ENCODE data around the gene CYP2E1. TPM values are rescaled to one million over a fixed set of nuclear protein-coding genes. Genes with fewer than 3 reads are reported as not detected.
"Not testable (repeated sequence)": the region's sequence is repeated elsewhere in the genome, so short reads cannot be mapped to it uniquely, and the experiment has no call there.

Gene CYP2E1
- total and polyA plus RNA-seq, 10 of the 15 experiments (the other 5 are each of a cell fraction or from before 2014, with no cell fraction given), result 0.09 to 1.9 (median 0.28) TPM; not detected in 3

GRCh38 chr10:133573460-133573859, 46.3 kb downstream of the CYP2E1 start:
- H3K4me3 ChIP-seq; FAIRE-seq; H3K36me3 ChIP-seq (ENCODE audit: control insufficient read depth in 2 of 2, insufficient read depth in 2 of 2, low read length in 1 of 2); BruUV-seq (replicated peaks); H3K27me3 ChIP-seq (replicated peaks in 1 of 2; ENCODE audit: control insufficient read depth in 2 of 2, insufficient read depth in 2 of 2, low read length in 1 of 2); POLR2A ChIA-PET; H4K20me1 ChIP-seq (ENCODE audit: control insufficient read depth, insufficient read depth); DNase-seq (ENCODE audit: low read depth, low spot score); H3K4me1 ChIP-seq (ENCODE audit: control insufficient read depth, insufficient read depth, low read length); H2AFZ ChIP-seq (ENCODE audit: control insufficient read depth, low read depth, low read length); RAD21 ChIA-PET (ENCODE audit: unreplicated experiment); H3K4me2 ChIP-seq (ENCODE audit: control insufficient read depth, insufficient read depth); H3K27ac ChIP-seq (ENCODE audit: control insufficient read depth, insufficient read depth); ATAC-seq; H3K9me3 ChIP-seq (replicated peaks; ENCODE audit: control insufficient read depth, insufficient read depth, low read length); H3K79me2 ChIP-seq (ENCODE audit: control insufficient read depth, insufficient read depth, low read length); H3K9ac ChIP-seq (ENCODE audit: control insufficient read depth, insufficient read depth, low read length): not testable (repeated sequence)
- CTCF ChIA-PET, result interaction anchor here (0.6 kb wide), 1 partner anchor 101 kb away, joined by 3 read pairs; no protein-coding TSS in a partner anchor
- SMC1A ChIA-PET (ENCODE audit: uncharacterized antibody, unreplicated experiment), result interaction anchor here (1.0 to 1.2 kb wide), 2 partner anchors 55 to 144 kb away, joined by 3 read pairs; no protein-coding TSS in a partner anchor
- 30% methylated on average over 1 of the region's 1 CpG for WGBS (ENCODE audit: insufficient coverage, insufficient replicate concordance, low lambda C conversion rate, missing lambda C conversion rate)
- intact Hi-C loops (cut with micrococcal nuclease; ENCODE audit: unreplicated experiment), result loop anchor here (2.0 kb wide), 1 partner anchor 145 kb away; no protein-coding TSS in a partner anchor
- in situ Hi-C loops (cut with MboI), result loop anchor here (5.0 kb wide), 1 partner anchor 151 kb away; the partner anchor contains the start of gene SPRN

GRCh38 chr10:133577037-133577436, 49.9 kb downstream of the CYP2E1 start:
- H3K79me2 ChIP-seq (ENCODE audit: control insufficient read depth, insufficient read depth, low read length); H3K4me3 ChIP-seq; H3K36me3 ChIP-seq (ENCODE audit: control insufficient read depth in 2 of 2, insufficient read depth in 2 of 2, low read length in 1 of 2); H4K20me1 ChIP-seq (ENCODE audit: control insufficient read depth, insufficient read depth); POLR2A ChIA-PET; ATAC-seq; H2AFZ ChIP-seq (ENCODE audit: control insufficient read depth, low read depth, low read length); H3K4me2 ChIP-seq (ENCODE audit: control insufficient read depth, insufficient read depth); H3K4me1 ChIP-seq (ENCODE audit: control insufficient read depth, insufficient read depth, low read length); H3K9me3 ChIP-seq (replicated peaks; ENCODE audit: control insufficient read depth, insufficient read depth, low read length); H3K27me3 ChIP-seq (replicated peaks in 1 of 2; ENCODE audit: control insufficient read depth in 2 of 2, insufficient read depth in 2 of 2, low read length in 1 of 2); BruUV-seq (replicated peaks); H3K27ac ChIP-seq (ENCODE audit: control insufficient read depth, insufficient read depth); DNase-seq (ENCODE audit: low read depth, low spot score); CTCF ChIA-PET; intact Hi-C loops (cut with micrococcal nuclease; ENCODE audit: unreplicated experiment); RAD21 ChIA-PET (ENCODE audit: unreplicated experiment); SMC1A ChIA-PET (ENCODE audit: uncharacterized antibody, unreplicated experiment); H3K9ac ChIP-seq (ENCODE audit: control insufficient read depth, insufficient read depth, low read length); in situ Hi-C loops (cut with MboI); FAIRE-seq: not testable (repeated sequence)
- WGBS (ENCODE audit: insufficient coverage, insufficient replicate concordance, low lambda C conversion rate, missing lambda C conversion rate), result 67% methylated on average over 3 of the region's 31 CpGs

Other genes starting within 250 kb of the CYP2E1 start
Only the 7 nearest of the 12 such genes appear.
- gene ECHS1, start 154.0 kb upstream of the CYP2E1 start, total RNA-seq (2014; rRNA removed), result 63.5 and 71.4 TPM in 2 replicates
- 48.0 and 50.8 TPM in 2 replicates for gene ECHS1, start 154.0 kb upstream of the CYP2E1 start, total RNA-seq (2014; rRNA removed; fragmentation: Illumina TruSeq; extraction: Trizol)
- gene ECHS1, start 154.0 kb upstream of the CYP2E1 start, total RNA-seq (2021), result 73.2 and 77.8 TPM in 2 replicates
- gene ECHS1, start 154.0 kb upstream of the CYP2E1 start, polyA plus RNA-seq (2011; rRNA removed), result 21.0 and 32.7 TPM in 2 replicates
- 35.6 and 57.1 TPM in 2 replicates for gene ECHS1, start 154.0 kb upstream of the CYP2E1 start, polyA plus RNA-seq (2014; fragmentation: Illumina TruSeq; extraction: Trizol)
- gene ECHS1, start 154.0 kb upstream of the CYP2E1 start, polyA plus RNA-seq (2014; fragmentation: Nextera tagmentation; extraction: Ambion mirVana), result 10 to 100 TPM; 55.3 to 67.7 TPM
- 51.9 and 52.6 TPM in 2 replicates for gene ECHS1, start 154.0 kb upstream of the CYP2E1 start, polyA plus RNA-seq (2014; rRNA removed)
- gene ECHS1, start 154.0 kb upstream of the CYP2E1 start, polyA plus RNA-seq (2016; fragmentation: Nextera tagmentation; extraction: Ambion mirVana), result 100 to 1,000 TPM; 162 to 164 TPM
- 11.7 and 13.8 TPM in 2 replicates for gene PAOX, start 148.1 kb upstream of the CYP2E1 start, total RNA-seq (2014; rRNA removed)
- gene PAOX, start 148.1 kb upstream of the CYP2E1 start, total RNA-seq (2014; rRNA removed; fragmentation: Illumina TruSeq; extraction: Trizol), result 5.5 and 7.2 TPM in 2 replicates
- gene PAOX, start 148.1 kb upstream of the CYP2E1 start, total RNA-seq (2021), result 14.4 and 16.1 TPM in 2 replicates
- gene PAOX, start 148.1 kb upstream of the CYP2E1 start, polyA plus RNA-seq (2011; rRNA removed), result 4.3 and 4.7 TPM in 2 replicates
- 2.2 and 4.1 TPM in 2 replicates for gene PAOX, start 148.1 kb upstream of the CYP2E1 start, polyA plus RNA-seq (2014; fragmentation: Illumina TruSeq; extraction: Trizol)
- gene PAOX, start 148.1 kb upstream of the CYP2E1 start, polyA plus RNA-seq (2014; fragmentation: Nextera tagmentation; extraction: Ambion mirVana), result 1 to 10 TPM; 1.2 to 4.9 TPM
- 15.1 and 16.1 TPM in 2 replicates for gene PAOX, start 148.1 kb upstream of the CYP2E1 start, polyA plus RNA-seq (2014; rRNA removed)
- gene PAOX, start 148.1 kb upstream of the CYP2E1 start, polyA plus RNA-seq (2016; fragmentation: Nextera tagmentation; extraction: Ambion mirVana), result 10 to 100 TPM; 20.5 to 22.2 TPM
- 39.6 and 46.6 TPM in 2 replicates for gene MTG1, start 133.2 kb upstream of the CYP2E1 start, total RNA-seq (2014; rRNA removed)
- gene MTG1, start 133.2 kb upstream of the CYP2E1 start, total RNA-seq (2014; rRNA removed; fragmentation: Illumina TruSeq; extraction: Trizol), result 34.4 and 41.6 TPM in 2 replicates
- 52.8 and 65.8 TPM in 2 replicates for gene MTG1, start 133.2 kb upstream of the CYP2E1 start, total RNA-seq (2021)
- gene MTG1, start 133.2 kb upstream of the CYP2E1 start, polyA plus RNA-seq (2011; rRNA removed), result 50.7 and 64.1 TPM in 2 replicates
- gene MTG1, start 133.2 kb upstream of the CYP2E1 start, polyA plus RNA-seq (2014; fragmentation: Illumina TruSeq; extraction: Trizol), result 46.0 and 60.9 TPM in 2 replicates
- gene MTG1, start 133.2 kb upstream of the CYP2E1 start, polyA plus RNA-seq (2014; fragmentation: Nextera tagmentation; extraction: Ambion mirVana), result 1 to 10 TPM; 6.2 to 9.2 TPM
- 92.6 and 95.2 TPM in 2 replicates for gene MTG1, start 133.2 kb upstream of the CYP2E1 start, polyA plus RNA-seq (2014; rRNA removed)
- 100 to 1,000 TPM; 102 to 104 TPM for gene MTG1, start 133.2 kb upstream of the CYP2E1 start, polyA plus RNA-seq (2016; fragmentation: Nextera tagmentation; extraction: Ambion mirVana)
- not detected in 2 replicates for gene SPRN, start 102.7 kb upstream of the CYP2E1 start, total RNA-seq (2014; rRNA removed)
- gene SPRN, start 102.7 kb upstream of the CYP2E1 start, total RNA-seq (2014; rRNA removed; fragmentation: Illumina TruSeq; extraction: Trizol), result not detected in 2 replicates
- not detected in 2 replicates for gene SPRN, start 102.7 kb upstream of the CYP2E1 start, total RNA-seq (2021)
- not detected in 2 replicates for gene SPRN, start 102.7 kb upstream of the CYP2E1 start, polyA plus RNA-seq (2011; rRNA removed)
- not detected in 2 replicates for gene SPRN, start 102.7 kb upstream of the CYP2E1 start, polyA plus RNA-seq (2014; fragmentation: Illumina TruSeq; extraction: Trizol)
- under 1 TPM; 0.03 to 0.15 TPM for gene SPRN, start 102.7 kb upstream of the CYP2E1 start, polyA plus RNA-seq (2014; fragmentation: Nextera tagmentation; extraction: Ambion mirVana)
- gene SPRN, start 102.7 kb upstream of the CYP2E1 start, polyA plus RNA-seq (2014; rRNA removed), result not detected in 2 replicates
- gene SPRN, start 102.7 kb upstream of the CYP2E1 start, polyA plus RNA-seq (2016; fragmentation: Nextera tagmentation; extraction: Ambion mirVana), result under 1 TPM; 0.78 to 0.96 TPM
- gene SCART1, start 73.4 kb upstream of the CYP2E1 start, total RNA-seq (2014; rRNA removed), result 0.60 and 0.62 TPM in 2 replicates
- 0.37 and 0.54 TPM in 2 replicates for gene SCART1, start 73.4 kb upstream of the CYP2E1 start, total RNA-seq (2014; rRNA removed; fragmentation: Illumina TruSeq; extraction: Trizol)
- gene SCART1, start 73.4 kb upstream of the CYP2E1 start, total RNA-seq (2021), result 1.2 TPM in 2 replicates
- 22.0 and 23.1 TPM in 2 replicates for gene SCART1, start 73.4 kb upstream of the CYP2E1 start, polyA plus RNA-seq (2011; rRNA removed)
- 0.32 and 0.72 TPM in 2 replicates for gene SCART1, start 73.4 kb upstream of the CYP2E1 start, polyA plus RNA-seq (2014; fragmentation: Illumina TruSeq; extraction: Trizol)
- under 1 TPM; 0.05 to 0.09 TPM for gene SCART1, start 73.4 kb upstream of the CYP2E1 start, polyA plus RNA-seq (2014; fragmentation: Nextera tagmentation; extraction: Ambion mirVana)
- 1.2 and 1.5 TPM in 2 replicates for gene SCART1, start 73.4 kb upstream of the CYP2E1 start, polyA plus RNA-seq (2014; rRNA removed)
- under 1 TPM; 0.11 to 0.31 TPM for gene SCART1, start 73.4 kb upstream of the CYP2E1 start, polyA plus RNA-seq (2016; fragmentation: Nextera tagmentation; extraction: Ambion mirVana)
- gene SYCE1, start 38.2 kb downstream of the CYP2E1 start, total RNA-seq (2014; rRNA removed), result not detected in 2 replicates
- not detected in 2 replicates for gene SYCE1, start 38.2 kb downstream of the CYP2E1 start, total RNA-seq (2014; rRNA removed; fragmentation: Illumina TruSeq; extraction: Trizol)
- gene SYCE1, start 38.2 kb downstream of the CYP2E1 start, total RNA-seq (2021), result not detected in 2 replicates
- not detected in 2 replicates for gene SYCE1, start 38.2 kb downstream of the CYP2E1 start, polyA plus RNA-seq (2011; rRNA removed)
- not detected in 2 replicates for gene SYCE1, start 38.2 kb downstream of the CYP2E1 start, polyA plus RNA-seq (2014; fragmentation: Illumina TruSeq; extraction: Trizol)
- gene SYCE1, start 38.2 kb downstream of the CYP2E1 start, polyA plus RNA-seq (2014; fragmentation: Nextera tagmentation; extraction: Ambion mirVana), result not detected
- gene SYCE1, start 38.2 kb downstream of the CYP2E1 start, polyA plus RNA-seq (2014; rRNA removed), result not detected in 2 replicates
- gene SYCE1, start 38.2 kb downstream of the CYP2E1 start, polyA plus RNA-seq (2016; fragmentation: Nextera tagmentation; extraction: Ambion mirVana), result not detected
- not detected in 2 replicates for gene FRG2B, start 99.4 kb downstream of the CYP2E1 start, total RNA-seq (2014; rRNA removed)
- not detected in 2 replicates for gene FRG2B, start 99.4 kb downstream of the CYP2E1 start, total RNA-seq (2014; rRNA removed; fragmentation: Illumina TruSeq; extraction: Trizol)
- not detected in 2 replicates for gene FRG2B, start 99.4 kb downstream of the CYP2E1 start, total RNA-seq (2021)
- not detected in 2 replicates for gene FRG2B, start 99.4 kb downstream of the CYP2E1 start, polyA plus RNA-seq (2011; rRNA removed)
- not detected in 2 replicates for gene FRG2B, start 99.4 kb downstream of the CYP2E1 start, polyA plus RNA-seq (2014; fragmentation: Illumina TruSeq; extraction: Trizol)
- not detected for gene FRG2B, start 99.4 kb downstream of the CYP2E1 start, polyA plus RNA-seq (2014; fragmentation: Nextera tagmentation; extraction: Ambion mirVana)
- not detected in 2 replicates for gene FRG2B, start 99.4 kb downstream of the CYP2E1 start, polyA plus RNA-seq (2014; rRNA removed)
- not detected for gene FRG2B, start 99.4 kb downstream of the CYP2E1 start, polyA plus RNA-seq (2016; fragmentation: Nextera tagmentation; extraction: Ambion mirVana)

All from GM12878 (cell line).